HTERT RPE-1 (cell line): ENCODE results near the gene HS6ST3.

ENCODE experiments used
- in situ Hi-C: fragments of 300-500 bp; cut with MboI; formaldehyde crosslinking; loops from 4 replicates; pipeline ENCODE4 v1.14.3; 2020; ENCODE audit warnings: low sequenced_read_pairs

The HS6ST3 gene

GRCh38 chr13:96636001-96636709 lies 546.2 kb downstream of the HS6ST3 start:
- in situ Hi-C loops: no loop called here

- in situ Hi-C loops: no loop called here
Measured at GRCh38 chr13:96637039-96637438, 547.1 kb downstream of the HS6ST3 start.

GRCh38 chr13:96646101-96646500 lies 556.2 kb downstream of the HS6ST3 start:
- in situ Hi-C loops: no loop called here

- in situ Hi-C loops: no loop called here
Measured at GRCh38 chr13:96646515-96647211, 556.8 kb downstream of the HS6ST3 start.

GRCh38 chr13:96650301-96650886 lies 560.5 kb downstream of the HS6ST3 start:
- in situ Hi-C loops: no loop called here

- in situ Hi-C loops: no loop called here
Measured at GRCh38 chr13:96651598-96651997, 561.7 kb downstream of the HS6ST3 start.

- in situ Hi-C loops: no loop called here
Measured at GRCh38 chr13:96652506-96652905, 562.6 kb downstream of the HS6ST3 start.

GRCh38 chr13:96661612-96662011 lies 571.7 kb downstream of the HS6ST3 start:
- in situ Hi-C loops: no loop called here

GRCh38 chr13:96662036-96662435 lies 572.1 kb downstream of the HS6ST3 start:
- in situ Hi-C loops: no loop called here

GRCh38 chr13:96667294-96668018 lies 577.5 kb downstream of the HS6ST3 start:
- in situ Hi-C loops: no loop called here

GRCh38 chr13:96671073-96671472 lies 581.2 kb downstream of the HS6ST3 start:
- in situ Hi-C loops: no loop called here

GRCh38 chr13:96672016-96672415 lies 582.1 kb downstream of the HS6ST3 start:
- in situ Hi-C loops: no loop called here

- in situ Hi-C loops: no loop called here
Measured at GRCh38 chr13:96673825-96674224, 583.9 kb downstream of the HS6ST3 start.

- in situ Hi-C loops: no loop called here
Measured at GRCh38 chr13:96677029-96677428, 587.1 kb downstream of the HS6ST3 start.

- in situ Hi-C loops: no loop called here
Measured at GRCh38 chr13:96678801-96679200, 588.9 kb downstream of the HS6ST3 start.

- in situ Hi-C loops: no loop called here
Measured at GRCh38 chr13:96680898-96681297, 591.0 kb downstream of the HS6ST3 start.

GRCh38 chr13:96681766-96682165 lies 591.9 kb downstream of the HS6ST3 start:
- in situ Hi-C loops: no loop called here

GRCh38 chr13:96684469-96684868 lies 594.6 kb downstream of the HS6ST3 start:
- in situ Hi-C loops: no loop called here

- in situ Hi-C loops: no loop called here
Measured at GRCh38 chr13:96684907-96685306, 595.0 kb downstream of the HS6ST3 start.

GRCh38 chr13:96686286-96686685 lies 596.4 kb downstream of the HS6ST3 start:
- in situ Hi-C loops: no loop called here

GRCh38 chr13:96687191-96687590 lies 597.3 kb downstream of the HS6ST3 start:
- in situ Hi-C loops: no loop called here
